Spleen (tissue), 7 donors: ENCODE measurements around the gene RSPH9.

Source experiments
- CTCF ChIP-seq, 11 experiments: fragments of 200-600 bp in 7 of 11; fragments of 450-650 bp in 4 of 11; sonication (generic) in 4 of 11; IDR thresholded peaks in 8 of 11; conservative IDR thresholded peaks in 3 of 11; 1 replicate in 7 of 11; 2 replicates in 4 of 11; pipeline versions ENCODE4 v1.4.0 to v1.8.0; 2016 to 2021; ENCODE audit warnings: antibody characterized with exemption in 11 of 11, inconsistent platforms in 4 of 11, mild to moderate bottlenecking in 1 of 11
- POLR2A ChIP-seq, 3 donors: fragments of 450-650 bp; IDR thresholded peaks; one replicate each; pipeline ENCODE4 v1.5.1; 2017; ENCODE audit warnings: antibody characterized with exemption in 3 of 3, mild to moderate bottlenecking in 1 of 3
- donor health status: DM: no; HTN: no; CAD: no; lungs with moderate emphysema.
- donor health status: DM: no; HTN: no; CAD: no.
- donor health status: DM: no; HTN: no; CAD: no.

DNA sequence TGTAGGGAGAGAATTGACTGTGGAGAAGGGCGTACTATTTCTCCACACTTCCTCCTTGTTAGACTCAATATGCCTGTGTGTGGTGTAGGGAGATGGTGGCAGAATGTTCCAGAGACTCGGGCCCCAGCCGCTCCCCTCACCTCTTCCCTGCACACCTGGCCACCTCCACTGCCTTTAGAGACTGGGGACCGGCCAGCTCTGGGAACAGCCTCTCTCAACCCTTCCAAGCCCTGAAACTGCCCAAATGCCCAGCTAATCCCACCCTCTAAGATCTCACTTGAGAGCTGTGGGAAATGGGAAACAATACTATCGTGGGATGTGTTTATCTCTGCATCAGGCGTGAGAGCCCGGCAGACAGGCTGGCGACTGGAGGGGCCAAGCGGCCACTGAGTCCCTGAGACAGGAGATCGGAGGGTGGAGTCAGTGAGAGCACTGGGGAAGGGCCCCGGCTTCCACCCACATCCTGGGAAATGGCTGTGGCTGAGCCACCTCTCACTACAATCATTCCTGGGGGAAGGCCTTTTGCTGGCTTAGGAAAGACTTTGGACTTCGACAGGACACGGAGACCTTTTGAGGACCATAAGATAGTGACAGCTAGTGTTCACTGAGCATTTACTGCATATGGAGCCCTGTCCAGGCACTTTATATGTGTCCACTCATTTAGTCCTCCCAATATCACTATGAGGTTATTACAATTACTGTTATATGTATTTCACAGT is 73.7 kb downstream of the RSPH9 start:
- TF ChIP-seq CTCF (IDR thresholded peaks at IDR 0.05 in 8 of 11, conservative IDR thresholded peaks at IDR 0.05 in 3 of 11) (no peak), POLR2A (IDR thresholded peaks at IDR 0.05) (no peak)
